Upper lobe of right lung (tissue), 1 donor: ENCODE data around the gene AFG1L. TPM values are rescaled to one million over a fixed set of nuclear protein-coding genes. Genes with fewer than 3 reads are reported as not detected.

Experiments
- ATAC-seq: fragments of 200-7000 bp; cut with Tn5 transposase; one replicate; pipeline ENCODE4 v1.9.1; 2020; ENCODE audit warnings: mild to moderate bottlenecking, moderate library complexity
- DNase-seq: peaks from one replicate; pipeline ENCODE4 v3.0.0-alpha.2; 2020
- H3K27ac ChIP-seq: fragments of 200-600 bp; one replicate; pipeline ENCODE4 v1.8.0; 2022
- H3K27me3 ChIP-seq: fragments of 200-600 bp; one replicate; pipeline ENCODE4 v1.8.0; 2022; ENCODE audit warnings: mild to moderate bottlenecking
- H3K36me3 ChIP-seq: fragments of 200-600 bp; one replicate; pipeline ENCODE4 v1.8.0; 2022
- H3K4me1 ChIP-seq: fragments of 200-600 bp; one replicate; pipeline ENCODE4 v1.8.0; 2022
- H3K4me3 ChIP-seq: fragments of 200-600 bp; one replicate; pipeline ENCODE4 v1.8.0; 2022; ENCODE audit warnings: mild to moderate bottlenecking
- H3K9me3 ChIP-seq: fragments of 200-600 bp; one replicate; pipeline ENCODE4 v1.8.0; 2022
- CTCF ChIP-seq: fragments of 200-600 bp; IDR thresholded peaks from one replicate; pipeline ENCODE4 v1.8.0; 2022; ENCODE audit warnings: antibody characterized with exemption
- intact Hi-C: fragments of 100-400 bp; cut with DNase I; formaldehyde crosslinking; loops from one replicate; pipeline ENCODE4 v1.11.0; 2022
- total RNA-seq: library from RNA; stranded (reverse); fragmentation: NEBNext Ultra II Directional; extraction: Animal tissue kit (Norgen Biotek cat#: 25700); gene quantifications from one replicate; pipeline ENCODE4 v1.2.1, GENCODE V29; 2021
- donor health status: DM: no; HTN: yes; CAD: no; lungs with severe emphysema.

AFG1L gene
- total RNA-seq, 1 donor from 2014 or later = 7.7 TPM

- Histone ChIP-seq H3K27me3 (no peaks in the 10 kb centered on the region), H3K27ac (no peak overlapping the region), H3K4me3 (no peak overlapping the region), H3K9me3 (no peaks in the 10 kb centered on the region), H3K4me1 (peaks cover 3% of the 10 kb centered on the region), H3K36me3 (no peaks in the 10 kb centered on the region)
- no peak for DNase-seq
- intact Hi-C loops = no loop called here
- ATAC-seq = no peak
- TF ChIP-seq CTCF = no peak
These were observed 251.5 kb downstream of the AFG1L start for GRCh38 chr6:108546079-108547049.

GRCh38 chr6:108549241-108549640 is 254.4 kb downstream of the AFG1L start:
- Histone ChIP-seq H3K27ac (no peak overlapping the region), H3K4me1 (no peaks in the 10 kb centered on the region), H3K4me3 (no peak overlapping the region), H3K9me3 (no peaks in the 10 kb centered on the region), H3K36me3 (no peaks in the 10 kb centered on the region), H3K27me3 (no peaks in the 10 kb centered on the region)
- no peak for TF ChIP-seq CTCF
- intact Hi-C loops = no loop called here
- no peak for DNase-seq
- no peak for ATAC-seq

- Histone ChIP-seq H3K4me3 (no peak overlapping the region), H3K27ac (no peak overlapping the region), H3K36me3 (no peaks in the 10 kb centered on the region), H3K4me1 (no peaks in the 10 kb centered on the region), H3K9me3 (no peaks in the 10 kb centered on the region), H3K27me3 (no peaks in the 10 kb centered on the region)
- no peak for ATAC-seq
- intact Hi-C loops = loop anchor here (10.0 kb wide), 1 partner anchor 235 kb away; no protein-coding TSS in a partner anchor
- no peak for TF ChIP-seq CTCF
- DNase-seq = no peak
These were observed 254.9 kb downstream of the AFG1L start for GRCh38 chr6:108549741-108550140.

GRCh38 chr6:108550256-108550655 is 255.4 kb downstream of the AFG1L start:
- Histone ChIP-seq H3K36me3 (no peaks in the 10 kb centered on the region), H3K4me3 (no peak overlapping the region), H3K4me1 (peaks cover 1% of the 10 kb centered on the region), H3K27ac (no peak overlapping the region), H3K9me3 (no peaks in the 10 kb centered on the region), H3K27me3 (no peaks in the 10 kb centered on the region)
- DNase-seq (no peak), ATAC-seq (no peak)
- intact Hi-C loops = loop anchor here (10.0 kb wide), 1 partner anchor 235 kb away; no protein-coding TSS in a partner anchor
- no peak for TF ChIP-seq CTCF

- Histone ChIP-seq H3K27ac (no peak overlapping the region), H3K27me3 (no peaks in the 10 kb centered on the region), H3K9me3 (no peaks in the 10 kb centered on the region), H3K4me1 (peaks cover 23% of the 10 kb centered on the region), H3K4me3 (no peak overlapping the region), H3K36me3 (no peaks in the 10 kb centered on the region)
- TF ChIP-seq CTCF = no peak
- intact Hi-C loops = loop anchor here (10.0 kb wide), 1 partner anchor 229 kb away; no protein-coding TSS in a partner anchor
- no peak for DNase-seq
- ATAC-seq = no peak
These were observed 260.7 kb downstream of the AFG1L start for GRCh38 chr6:108555399-108556052.
